Measurements from ENCODE around the gene TTLL3. TPM values are rescaled to one million over a fixed set of nuclear protein-coding genes. Genes with fewer than 3 reads are reported as not detected.

The TTLL3 gene
- total RNA-seq, 1 donor, result 21.6 TPM

- DNase-seq (ENCODE audit: low read depth), result no peak
- H3K4me3 ChIP-seq (ENCODE audit: low read depth, low read length), result no peak overlapping the region
- no peak for TF ChIP-seq CTCF (IDR thresholded peaks at IDR 0.05; ENCODE audit: insufficient read depth, low read depth, low read length)
Observed at GRCh38 chr3:9812870-9813483, 2.9 kb downstream of the TTLL3 start.

GRCh38 chr3:9815986-9816385, 5.9 kb downstream of the TTLL3 start:
- DNase-seq (ENCODE audit: low read depth), result no peak
- H3K4me3 ChIP-seq (ENCODE audit: low read depth, low read length), result no peak overlapping the region
- no peak for TF ChIP-seq CTCF (IDR thresholded peaks at IDR 0.05; ENCODE audit: insufficient read depth, low read depth, low read length)

- DNase-seq (ENCODE audit: low read depth), result no peak
- no peak overlapping the region for H3K4me3 ChIP-seq (ENCODE audit: low read depth, low read length)
- no peak for TF ChIP-seq CTCF (IDR thresholded peaks at IDR 0.05; ENCODE audit: insufficient read depth, low read depth, low read length)
Observed at GRCh38 chr3:9817436-9817835, 7.4 kb downstream of the TTLL3 start.

GRCh38 chr3:9818666-9819335, 8.7 kb downstream of the TTLL3 start:
- H3K4me3 ChIP-seq (ENCODE audit: low read depth, low read length), result no peak overlapping the region
- no peak for DNase-seq (ENCODE audit: low read depth)
- no peak for TF ChIP-seq CTCF (IDR thresholded peaks at IDR 0.05; ENCODE audit: insufficient read depth, low read depth, low read length)

GRCh38 chr3:9820543-9820942, 10.5 kb downstream of the TTLL3 start:
- no peak for DNase-seq (ENCODE audit: low read depth)
- no peak overlapping the region for H3K4me3 ChIP-seq (ENCODE audit: low read depth, low read length)
- no peak for TF ChIP-seq CTCF (IDR thresholded peaks at IDR 0.05; ENCODE audit: insufficient read depth, low read depth, low read length)

GRCh38 chr3:9820946-9821345, 10.9 kb downstream of the TTLL3 start:
- DNase-seq (ENCODE audit: low read depth), result no peak
- peak; percentile 47 for TF ChIP-seq CTCF (IDR thresholded peaks at IDR 0.05; ENCODE audit: insufficient read depth, low read depth, low read length)
- no peak overlapping the region for H3K4me3 ChIP-seq (ENCODE audit: low read depth, low read length)

All from fibroblast of villous mesenchyme (primary cell).